Gastrocnemius medialis (tissue), 4 donors: ENCODE measurements around the gene ZNF615. TPM values are rescaled to one million over a fixed set of nuclear protein-coding genes. Genes with fewer than 3 reads are reported as not detected.
"Not testable (repeated sequence)": the region's sequence is repeated elsewhere in the genome, so short reads cannot be mapped to it uniquely, and the experiment has no call there.

ENCODE experiments used
- ATAC-seq, 2 donors: fragments of 150-250 bp; one replicate each; pipeline ENCODE4 v1.9.1; 2016
- DNase-seq, 2 donors: peaks; one replicate each; pipeline ENCODE4 v3.0.0-alpha.2; 2019
- H3K27ac ChIP-seq, 4 donors: fragments of 200-600 bp; sonication (generic); 1 replicate in 1 of 4; 2 replicates in 3 of 4; pipeline ENCODE4 v1.5.1; 2016 to 2018; ENCODE audit warnings: mild to moderate bottlenecking in 2 of 4, moderate library complexity in 1 of 4
- H3K27me3 ChIP-seq, 3 donors: fragments of 200-600 bp; sonication (generic) in 2 of 3; 1 replicate in 1 of 3; 2 replicates in 2 of 3; pipeline versions ENCODE4 v1.5.1 to v1.6.0; 2016 to 2019; ENCODE audit warnings: mild to moderate bottlenecking in 1 of 3, moderate library complexity in 1 of 3
- H3K36me3 ChIP-seq, 2 donors: fragments of 200-600 bp; sonication (generic) in 1 of 2; one replicate each; pipeline ENCODE4 v1.5.1; 2017 to 2018
- H3K4me1 ChIP-seq, 2 donors: fragments of 200-600 bp; sonication (generic) in 1 of 2; one replicate each; pipeline ENCODE4 v1.5.1; 2016 to 2017; ENCODE audit warnings: mild to moderate bottlenecking in 2 of 2
- H3K4me3 ChIP-seq, 4 donors: fragments of 200-600 bp; sonication (generic) in 3 of 4; 1 replicate in 1 of 4; 2 replicates in 3 of 4; pipeline ENCODE4 v1.5.1; 2016 to 2019; ENCODE audit warnings: mild to moderate bottlenecking in 2 of 4
- H3K9me3 ChIP-seq, 3 donors: fragments of 200-600 bp; sonication (generic) in 2 of 3; 1 replicate in 1 of 3; 2 replicates in 2 of 3; pipeline ENCODE4 v1.5.1; 2016 to 2019
- CTCF ChIP-seq, 5 experiments: fragments of 450-650 bp in 3 of 5; fragments of 200-600 bp in 2 of 5; sonication (generic) in 2 of 5; IDR thresholded peaks in 4 of 5; conservative IDR thresholded peaks in 1 of 5; 1 replicate in 4 of 5; 2 replicates in 1 of 5; pipeline ENCODE4 v1.5.1; 2016 to 2019; ENCODE audit warnings: antibody characterized with exemption in 5 of 5, mild to moderate bottlenecking in 3 of 5, moderate library complexity in 3 of 5
- POLR2A ChIP-seq, 2 donors: fragments of 450-650 bp; IDR thresholded peaks; one replicate each; pipeline ENCODE4 v1.6.1; 2017; ENCODE audit warnings: antibody characterized with exemption in 2 of 2, mild to moderate bottlenecking in 2 of 2, moderate library complexity in 2 of 2
- in situ Hi-C, 4 donors: fragments of 200-750 bp; cut with MboI; loops; one replicate each; pipeline versions ENCODE4 v1.15.0 to v1.8.0; 2017; ENCODE audit warnings: low sequenced_read_pairs in 4 of 4
- intact Hi-C: fragments of 100-400 bp; cut with DNase I; formaldehyde crosslinking; loops from one replicate; pipeline ENCODE4 v1.15.1; 2023; ENCODE audit warnings: low total_unique reads
- total RNA-seq, 4 donors: library from RNA; depleted of rRNA; stranded (reverse); fragments of >200 nt; gene quantifications; one replicate each; pipeline versions ENCODE4 v1.1.0 to v1.2.3, GENCODE V29; 2016

Gene ZNF615
- total RNA-seq, 4 donors from 2014 or later, result 5.6 to 8.9 (median 7.4) TPM

- H3K9me3 ChIP-seq, result peaks cover 15 to 84% (median 35%) of the 10 kb centered on the region in 3 donors
- in situ Hi-C loops, result no loop called here
- H3K4me1 ChIP-seq, result no peaks in the 10 kb centered on the region
- intact Hi-C loops, result no loop called here
- DNase-seq, result no peak
- H3K27ac ChIP-seq, result no peak overlapping the region
- no peak for TF ChIP-seq CTCF (IDR thresholded peaks at IDR 0.05 in 4 of 5, conservative IDR thresholded peaks at IDR 0.05 in 1 of 5)
- TF ChIP-seq POLR2A (IDR thresholded peaks at IDR 0.05), result no peak
- peaks cover 12 to 80% of the 10 kb centered on the region in 2 donors for H3K36me3 ChIP-seq
- peak overlapping the region in 1 of 4 donors; percentile 7 for H3K4me3 ChIP-seq
- H3K27me3 ChIP-seq, result no peaks in the 10 kb centered on the region
- no peak for ATAC-seq
These were observed 13.9 kb downstream of the ZNF615 start for GRCh38 chr19:51994048-51994644.

- H3K4me3 ChIP-seq, result peak overlapping the region in 1 of 4 donors; percentile 18
- no peak for ATAC-seq
- TF ChIP-seq CTCF (IDR thresholded peaks at IDR 0.05 in 4 of 5, conservative IDR thresholded peaks at IDR 0.05 in 1 of 5), result no peak
- TF ChIP-seq POLR2A (IDR thresholded peaks at IDR 0.05), result no peak
- in situ Hi-C loops (no loop called here), intact Hi-C loops (no loop called here)
- no peaks in the 10 kb centered on the region for H3K4me1 ChIP-seq
- peaks cover 10 to 73% of the 10 kb centered on the region in 2 donors for H3K36me3 ChIP-seq
- DNase-seq, result no peak
- H3K27ac ChIP-seq, result no peak overlapping the region
- no peaks in the 10 kb centered on the region for H3K27me3 ChIP-seq
- H3K9me3 ChIP-seq, result peaks cover 15 to 87% (median 36%) of the 10 kb centered on the region in 3 donors
These were observed 14.6 kb downstream of the ZNF615 start for GRCh38 chr19:51993422-51993821.

- intact Hi-C loops, result loop anchor here (1.0 kb wide), 6 partner anchors 22 to 541 kb away; partner anchors contain the start of genes ZNF432, ZNF577, ZNF613 and ZNF614
- in situ Hi-C loops, result no loop called here
- TF ChIP-seq CTCF (IDR thresholded peaks at IDR 0.05 in 4 of 5, conservative IDR thresholded peaks at IDR 0.05 in 1 of 5) (no peak), POLR2A (IDR thresholded peaks at IDR 0.05) (peak in 1 of 2 donors; percentile 21)
- peak; percentile 100 for ATAC-seq
- Histone ChIP-seq H3K27ac (peak within 1 kb of the TSS; percentile 74 to 79 (median 77)), H3K36me3 (peaks cover 0 to 32% of the 10 kb centered on the region in 2 donors), H3K9me3 (peaks cover 0 to 43% (median 7%) of the 10 kb centered on the region in 3 donors), H3K4me1 (peaks cover 8 to 9% of the 10 kb centered on the region in 2 donors), H3K4me3 (peak within 1 kb of the TSS; percentile 69 to 92 (median 86)), H3K27me3 (no peaks in the 10 kb centered on the region)
- peak; percentile 87 to 91 for DNase-seq
These were observed 21.4 kb downstream of the ZNF615 start, which contains the start of gene ZNF350 for GRCh38 chr19:51986309-51987291. TSS of gene ZNF350 (minus strand) at chr19:51986840. CDS start at chr19:51974360, 12,480 bp downstream.

- no peaks in the 10 kb centered on the region for H3K27me3 ChIP-seq
- H3K4me1 ChIP-seq, result peaks cover 8 to 9% of the 10 kb centered on the region in 2 donors
- in situ Hi-C loops, result no loop called here
- no peak for DNase-seq
- peaks cover 0 to 44% of the 10 kb centered on the region in 2 donors for H3K36me3 ChIP-seq
- H3K9me3 ChIP-seq, result peaks cover 4 to 34% (median 16%) of the 10 kb centered on the region in 3 donors
- no peak overlapping the region for H3K27ac ChIP-seq
- intact Hi-C loops, result no loop called here
- ATAC-seq, result no peak
- no peak overlapping the region for H3K4me3 ChIP-seq
- no peak for TF ChIP-seq CTCF (IDR thresholded peaks at IDR 0.05 in 4 of 5, conservative IDR thresholded peaks at IDR 0.05 in 1 of 5)
- TF ChIP-seq POLR2A (IDR thresholded peaks at IDR 0.05), result no peak
These were observed 24.6 kb downstream of the ZNF615 start for GRCh38 chr19:51983361-51983760.

GRCh38 chr19:51980926-51981325, 27.1 kb downstream of the ZNF615 start:
- Histone ChIP-seq H3K9me3 (peaks cover 3 to 41% (median 16%) of the 10 kb centered on the region in 3 donors), H3K36me3 (peaks cover 0 to 54% of the 10 kb centered on the region in 2 donors)
- ATAC-seq, H3K27me3 ChIP-seq, H3K4me1 ChIP-seq, intact Hi-C loops, DNase-seq, in situ Hi-C loops, H3K27ac ChIP-seq, H3K4me3 ChIP-seq: not testable (repeated sequence)
